Endometrial microvascular endothelial cells (primary cell): Measurements from ENCODE around the gene ZDHHC20. TPM values are rescaled to one million over a fixed set of nuclear protein-coding genes. Genes with fewer than 3 reads are reported as not detected.

ENCODE experiments used
- in situ Hi-C: cut with HindIII; loops from 2 replicates; pipeline ENCODE4 v1.10.0; 2017; ENCODE audit warnings: low sequenced_read_pairs, low pct_unique_long_range_greater_than_20kb; ENCODE audit errors: inconsistent ontology term
- total RNA-seq: library from RNA; depleted of rRNA; stranded (reverse); fragments of >200 nt; gene quantifications from one replicate; pipeline ENCODE4 v1.2.3, GENCODE V29; 2015; ENCODE audit errors: inconsistent ontology term

ZDHHC20 gene
- total RNA-seq, 1 donor from 2014 or later, result 78.5 TPM

- in situ Hi-C loops, result no loop called here
Measured at GRCh38 chr13:21338156-21338555, 120.9 kb downstream of the ZDHHC20 start.

GRCh38 chr13:21336609-21337349 is 122.3 kb downstream of the ZDHHC20 start:
- in situ Hi-C loops, result no loop called here

DNA sequence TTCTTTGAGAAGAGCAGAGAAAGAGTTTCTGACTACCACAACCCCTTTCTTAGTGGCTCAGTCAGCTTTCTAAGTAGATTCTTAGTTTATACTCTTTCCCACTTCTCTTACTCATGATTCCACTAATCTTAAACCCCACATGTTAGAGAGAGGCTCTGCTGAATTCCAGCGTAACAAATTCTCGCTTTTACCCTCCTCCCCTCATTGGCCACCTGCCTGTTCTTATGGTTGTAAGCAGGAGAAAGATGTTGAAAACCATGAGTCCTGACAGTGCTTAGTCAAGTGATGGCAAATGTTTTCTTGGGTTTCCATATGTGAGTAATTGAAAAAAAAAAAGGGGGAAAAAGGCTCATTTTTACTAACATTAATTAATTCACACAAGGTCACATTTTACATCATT is 125.9 kb downstream of the ZDHHC20 start:
- in situ Hi-C loops, result no loop called here

GRCh38 chr13:21330126-21330861 is 128.8 kb downstream of the ZDHHC20 start:
- in situ Hi-C loops, result no loop called here

DNA sequence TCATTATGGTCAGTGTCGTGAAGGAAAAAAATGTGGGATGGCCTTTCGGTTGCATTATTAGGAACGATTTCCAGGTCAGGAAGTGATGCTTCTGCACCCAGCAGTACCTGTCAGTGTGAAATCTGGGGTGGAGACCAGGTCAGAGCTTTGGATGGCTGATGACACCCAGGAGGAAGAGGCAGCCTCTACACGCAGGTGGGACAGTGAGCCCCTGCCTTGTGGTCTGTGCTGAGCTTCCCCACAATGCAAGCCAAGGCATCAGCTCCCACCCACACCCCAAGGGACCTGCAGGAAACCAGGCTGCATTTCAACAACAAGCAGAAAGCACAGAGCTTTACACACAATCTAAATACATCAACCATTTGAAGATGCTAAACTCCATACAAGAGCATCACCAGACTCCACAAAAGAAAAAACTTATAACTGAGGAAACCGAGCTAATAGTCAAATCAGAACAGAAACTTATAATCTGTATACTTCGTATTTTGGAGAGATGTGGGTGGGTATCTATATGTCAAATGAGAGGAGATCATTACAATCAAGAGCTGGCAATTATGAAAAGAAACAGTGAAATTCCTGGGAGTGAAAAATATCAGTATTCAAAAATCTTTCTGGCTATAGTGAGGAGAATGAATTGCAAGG is 130.1 kb downstream of the ZDHHC20 start:
- in situ Hi-C loops, result no loop called here

- in situ Hi-C loops, result no loop called here
Measured at GRCh38 chr13:21328201-21328600, 130.9 kb downstream of the ZDHHC20 start.

GRCh38 chr13:21326155-21327031 is 132.7 kb downstream of the ZDHHC20 start:
- in situ Hi-C loops, result no loop called here

DNA sequence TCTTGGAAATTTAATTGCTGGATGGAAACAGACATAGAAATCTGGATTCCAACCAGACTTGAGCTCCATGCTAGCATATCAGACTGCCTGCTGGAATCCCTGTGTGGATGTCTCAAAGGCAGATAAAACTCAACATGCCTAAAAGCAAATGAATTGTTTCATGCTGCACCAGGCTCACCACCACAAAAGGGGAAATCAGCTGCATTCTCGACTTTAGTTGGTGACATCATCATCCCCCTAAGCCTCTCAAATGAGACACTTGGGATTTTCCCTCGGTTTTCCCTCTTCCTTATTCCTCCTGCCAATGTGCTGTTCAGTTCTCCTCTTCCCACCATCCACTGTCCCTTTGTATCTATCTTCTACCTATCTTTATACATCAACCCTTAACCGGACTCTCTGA is 134.3 kb downstream of the ZDHHC20 start:
- in situ Hi-C loops, result no loop called here

DNA sequence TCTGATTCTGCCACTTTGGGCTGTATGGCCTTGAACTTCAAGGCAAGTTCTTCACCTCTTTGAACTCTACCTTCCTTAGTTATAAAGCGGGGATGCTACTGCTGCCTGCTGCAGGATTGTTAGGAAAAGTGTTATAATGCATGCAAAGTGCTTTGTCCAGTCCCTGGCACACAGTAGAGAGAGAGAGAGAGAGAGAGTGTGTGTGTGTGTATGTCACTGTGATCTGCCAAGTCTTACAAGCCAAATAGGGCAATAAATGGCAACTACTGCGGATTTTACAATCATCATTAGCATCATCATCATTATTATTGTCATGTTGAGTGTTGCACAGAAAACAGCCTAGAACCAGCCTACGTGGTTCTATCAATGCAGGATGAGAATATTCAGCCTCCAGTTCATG is 136.1 kb downstream of the ZDHHC20 start:
- in situ Hi-C loops, result no loop called here

Other genes starting within 250 kb of the ZDHHC20 start
- gene MICU2, start 144.9 kb upstream of the ZDHHC20 start, total RNA-seq, result 47.9 TPM
- gene FGF9, start 211.8 kb upstream of the ZDHHC20 start, total RNA-seq, result not detected